ENCODE data around the gene IL13RA1. TPM values are rescaled to one million over a fixed set of nuclear protein-coding genes. Genes with fewer than 3 reads are reported as not detected.

The IL13RA1 gene
- polyA plus RNA-seq (17.9 to 27.8 TPM (median 22.8 TPM) in 3 replicates), polyA minus RNA-seq (5.7 to 21.7 TPM (median 15.5 TPM) in 3 replicates)
- 6.0 TPM for polyA plus RNA-seq (2011; ENCODE audit: low read depth)
- 14.7 and 26.6 TPM in 2 replicates for polyA plus RNA-seq (2011; cell fraction: cytosol; rRNA removed)
- polyA plus RNA-seq (2011; cell fraction: nucleus; rRNA removed) = 21.1 and 27.5 TPM in 2 replicates
- polyA plus RNA-seq (2012; ENCODE audit: low replicate concordance) = 11.4 and 19.7 TPM in 2 replicates
- 12.3 TPM for polyA minus RNA-seq (2011; cell fraction: cytosol; rRNA and poly(A)+ RNA removed)
- 12.9 and 28.4 TPM in 2 replicates for polyA minus RNA-seq (2011; cell fraction: nucleus; rRNA and poly(A)+ RNA removed)

GRCh38 chrX:118726887-118727685, at the start of gene IL13RA1:
IL13RA1 (plus strand) TSS chrX:118727606; CDS start chrX:118727639, 33 bp downstream.
- Histone ChIP-seq H2AFZ (ENCODE audit: control insufficient read depth, low read length) (peak within 1 kb of the TSS; percentile 50), H3K9me1 (ENCODE audit: control insufficient read depth, extremely low read depth, insufficient read depth, low read length) (no peaks in the 10 kb centered on the region), H3K27ac (ENCODE audit: control insufficient read depth, insufficient read depth, low read length) (peak within 1 kb of the TSS; percentile 51), H3K9ac (ENCODE audit: control insufficient read depth, extremely low read depth, insufficient read depth, low read length) (peak within 1 kb of the TSS; percentile 73), H4K20me1 (ENCODE audit: control insufficient read depth, extremely low read depth, insufficient read depth, low read length) (no peaks in the 10 kb centered on the region), H3K4me2 (ENCODE audit: control insufficient read depth, extremely low read depth, insufficient read depth, low read depth, low read length) (peak within 1 kb of the TSS; percentile 63), H3K9me3 (ENCODE audit: control insufficient read depth, low read depth, low read length) (no peaks in the 10 kb centered on the region), H3K79me2 (ENCODE audit: control insufficient read depth, insufficient read depth, low read length) (no peaks in the 10 kb centered on the region), H3K4me1 (ENCODE audit: control insufficient read depth, extremely low read depth, insufficient read depth, low read length) (peaks cover 22% of the 10 kb centered on the region), H3K36me3 (ENCODE audit: control insufficient read depth in 2 of 2, extremely low read depth in 1 of 2, insufficient read depth in 2 of 2, low read length in 2 of 2) (no peaks in the 10 kb centered on the region), H3K4me3 (ENCODE audit: control insufficient read depth in 2 of 3, extremely low read depth in 1 of 3, insufficient read depth in 2 of 3, low read depth in 1 of 3, low read length in 3 of 3) (peak within 1 kb of the TSS; percentile 52 to 70 (median 65)), H3K27me3 (ENCODE audit: control insufficient read depth, extremely low read depth, insufficient read depth, low read length) (no peaks in the 10 kb centered on the region)
- DNase-seq (ENCODE audit: low read depth, low spot score) = peak; percentile 11
- FAIRE-seq = no peak
- no peak for TF ChIP-seq EZH2 (IDR thresholded peaks at IDR 0.05; ENCODE audit: low read length)
- TF ChIP-seq CTCF (optimal IDR thresholded peaks at IDR 0.05 in 1 of 3, IDR thresholded peaks at IDR 0.05 in 1 of 3, conservative IDR thresholded peaks at IDR 0.05 in 1 of 3; ENCODE audit: extremely low read depth in 1 of 3, insufficient read depth in 2 of 3, low read length in 3 of 3) = no peak
- dilution Hi-C loops (cut with MboI; ENCODE audit: extremely low pct_ligation_motif_present, low sequenced_read_pairs) = no loop called here

- H3K9ac ChIP-seq (ENCODE audit: control insufficient read depth, extremely low read depth, insufficient read depth, low read length) = no peak overlapping the region
- H3K4me2 ChIP-seq (ENCODE audit: control insufficient read depth, extremely low read depth, insufficient read depth, low read depth, low read length) = no peak overlapping the region
- no peaks in the 10 kb centered on the region for H3K9me3 ChIP-seq (ENCODE audit: control insufficient read depth, low read depth, low read length)
- DNase-seq (ENCODE audit: low read depth, low spot score) = no peak
- TF ChIP-seq CTCF (optimal IDR thresholded peaks at IDR 0.05 in 1 of 3, IDR thresholded peaks at IDR 0.05 in 1 of 3, conservative IDR thresholded peaks at IDR 0.05 in 1 of 3; ENCODE audit: extremely low read depth in 1 of 3, insufficient read depth in 2 of 3, low read length in 3 of 3) (no peak), EZH2 (IDR thresholded peaks at IDR 0.05; ENCODE audit: low read length) (no peak)
- no peaks in the 10 kb centered on the region for H3K79me2 ChIP-seq (ENCODE audit: control insufficient read depth, insufficient read depth, low read length)
- FAIRE-seq = no peak
- dilution Hi-C loops (cut with MboI; ENCODE audit: extremely low pct_ligation_motif_present, low sequenced_read_pairs) = no loop called here
- H3K27me3 ChIP-seq (ENCODE audit: control insufficient read depth, extremely low read depth, insufficient read depth, low read length) = no peaks in the 10 kb centered on the region
- H3K27ac ChIP-seq (ENCODE audit: control insufficient read depth, insufficient read depth, low read length) = no peak overlapping the region
- H2AFZ ChIP-seq (ENCODE audit: control insufficient read depth, low read length) = no peak overlapping the region
- H4K20me1 ChIP-seq (ENCODE audit: control insufficient read depth, extremely low read depth, insufficient read depth, low read length) = no peaks in the 10 kb centered on the region
- no peaks in the 10 kb centered on the region for H3K9me1 ChIP-seq (ENCODE audit: control insufficient read depth, extremely low read depth, insufficient read depth, low read length)
- H3K36me3 ChIP-seq (ENCODE audit: control insufficient read depth in 2 of 2, extremely low read depth in 1 of 2, insufficient read depth in 2 of 2, low read length in 2 of 2) = no peaks in the 10 kb centered on the region
- H3K4me1 ChIP-seq (ENCODE audit: control insufficient read depth, extremely low read depth, insufficient read depth, low read length) = no peaks in the 10 kb centered on the region
- H3K4me3 ChIP-seq (ENCODE audit: control insufficient read depth in 2 of 3, extremely low read depth in 1 of 3, insufficient read depth in 2 of 3, low read depth in 1 of 3, low read length in 3 of 3) = no peak overlapping the region
Measured at GRCh38 chrX:118679290-118679689, 48.1 kb upstream of the IL13RA1 start.

Data from keratinocyte (primary cell).